GM18867 (cell line): ENCODE measurements around the gene NSL1.

Source experiments
- ATAC-seq: cut with Tn5 transposase; IDR thresholded peaks from one replicate; pipeline ENCODE4 v1.9.1; 2021; ENCODE audit warnings: mild to moderate bottlenecking, moderate library complexity; ENCODE audit not compliant: unreplicated experiment

Gene NSL1

DNA sequence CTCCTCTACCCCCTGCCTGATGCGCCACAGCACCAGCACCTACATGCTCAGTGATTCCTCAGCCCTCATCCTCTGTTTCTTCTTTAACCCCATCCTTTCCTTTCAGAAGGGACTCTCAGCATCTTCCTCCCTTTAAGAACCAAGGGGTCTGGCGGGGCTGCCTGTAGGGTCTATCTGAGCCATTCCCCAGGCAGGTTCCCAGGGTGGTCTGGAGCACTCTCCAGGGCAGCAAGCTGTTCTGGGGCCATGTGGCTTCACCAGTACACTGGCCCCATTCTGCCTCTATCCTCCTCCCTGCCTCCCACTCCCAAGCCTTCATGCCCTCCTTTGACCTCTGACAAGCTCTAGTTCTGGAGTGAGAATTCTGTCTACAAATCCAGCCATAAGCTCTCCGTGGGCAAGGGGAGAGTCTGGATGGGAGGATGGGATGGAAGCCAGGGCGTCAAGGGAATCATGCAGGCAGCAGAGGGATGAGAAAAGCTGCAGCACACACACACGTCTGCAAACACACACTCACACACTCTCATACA lies 102.3 kb downstream of the NSL1 start:
- ATAC-seq, result no peak

DNA sequence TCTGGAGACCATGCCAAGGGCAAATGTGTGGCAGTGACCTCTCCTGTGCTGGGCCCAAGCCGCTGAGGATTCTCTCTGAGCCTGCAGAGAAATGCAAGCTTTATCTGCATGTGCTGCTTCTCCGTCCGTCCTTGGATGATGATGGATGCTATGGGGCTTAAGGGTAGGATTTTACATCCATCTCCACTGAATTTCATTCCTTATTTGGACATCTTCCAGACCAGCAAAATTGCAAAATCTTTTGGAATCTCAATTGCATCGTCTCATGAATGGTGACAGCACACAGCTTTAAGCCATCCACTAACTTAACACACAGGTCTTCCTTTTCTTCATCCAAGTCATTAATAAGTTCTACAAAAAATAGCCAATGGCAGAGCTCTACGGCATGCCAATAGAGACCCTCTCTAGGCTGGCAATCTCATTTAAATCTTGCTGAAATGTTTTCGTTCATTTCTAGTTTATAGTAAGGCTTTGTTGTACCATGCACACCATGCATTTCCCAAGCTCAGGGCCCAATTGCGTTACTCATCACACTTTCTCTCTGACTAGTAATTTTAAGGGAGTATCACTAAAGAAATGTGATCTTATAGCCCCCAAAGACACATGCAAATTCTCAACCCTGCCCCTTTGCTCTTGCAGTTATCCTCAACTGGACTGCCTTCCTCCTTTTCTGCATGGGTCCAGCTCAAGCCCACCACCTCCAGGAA lies 103.1 kb downstream of the NSL1 start:
- no peak for ATAC-seq

DNA sequence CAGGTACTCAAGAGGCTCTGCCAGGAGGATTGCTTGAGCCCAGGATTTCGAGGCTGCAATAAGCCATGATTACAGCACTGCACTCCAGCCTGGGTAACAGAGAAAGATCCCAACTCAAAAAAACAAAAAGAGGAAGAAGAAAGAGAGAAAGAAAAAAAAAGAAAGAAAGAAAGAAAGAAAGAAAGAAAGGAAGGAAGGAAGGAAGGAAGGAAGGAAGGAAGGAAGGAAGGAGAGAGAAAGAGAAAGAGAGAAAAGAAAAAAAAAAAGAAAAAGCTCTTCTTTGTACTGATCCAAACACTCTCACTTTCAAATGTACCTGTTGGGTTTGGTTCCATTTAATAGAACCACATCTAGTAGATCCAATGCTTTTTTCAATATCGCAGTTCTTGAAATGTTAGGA lies 103.8 kb downstream of the NSL1 start:
- ATAC-seq, result no peak

DNA sequence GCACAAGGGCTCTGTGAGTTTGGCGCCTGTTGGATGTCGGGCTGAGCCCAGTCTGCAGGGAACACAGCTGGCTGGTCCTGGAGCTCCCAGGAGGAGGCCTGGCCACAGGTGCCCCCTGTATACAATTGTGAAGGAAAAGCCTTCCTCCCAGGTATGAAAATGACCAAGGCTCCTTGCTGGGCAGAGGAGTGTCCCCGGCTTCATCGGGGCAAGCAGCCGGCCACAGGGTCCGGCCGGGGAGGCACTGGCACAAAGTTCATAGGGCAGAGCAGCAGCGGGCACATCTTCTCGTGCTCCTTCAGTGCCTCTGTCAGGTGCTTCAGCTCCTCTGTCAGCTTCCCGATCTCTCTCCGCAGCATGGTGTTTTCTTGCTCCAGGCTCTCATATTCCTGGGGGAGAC lies 105.0 kb downstream of the NSL1 start:
- no peak for ATAC-seq

DNA sequence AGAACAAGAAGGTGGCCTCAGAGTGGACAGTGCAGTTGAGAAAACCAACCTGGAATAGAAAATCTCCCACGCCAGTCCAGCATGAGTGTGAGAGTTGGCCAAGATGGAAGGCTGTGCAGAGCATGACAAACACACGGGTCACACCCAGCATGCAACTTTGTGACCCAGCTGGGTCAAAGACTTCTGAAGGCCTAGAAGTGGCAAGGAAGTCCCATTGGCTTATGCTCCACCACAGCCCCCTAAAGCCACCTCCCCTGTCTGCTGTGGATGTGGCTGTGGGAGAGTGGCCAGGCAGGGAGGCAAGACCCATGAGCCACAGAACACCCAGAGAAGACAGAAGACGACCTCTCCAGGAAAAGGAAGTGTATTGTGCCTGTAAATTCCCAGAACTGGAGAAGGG lies 105.5 kb downstream of the NSL1 start:
- no peak for ATAC-seq

DNA sequence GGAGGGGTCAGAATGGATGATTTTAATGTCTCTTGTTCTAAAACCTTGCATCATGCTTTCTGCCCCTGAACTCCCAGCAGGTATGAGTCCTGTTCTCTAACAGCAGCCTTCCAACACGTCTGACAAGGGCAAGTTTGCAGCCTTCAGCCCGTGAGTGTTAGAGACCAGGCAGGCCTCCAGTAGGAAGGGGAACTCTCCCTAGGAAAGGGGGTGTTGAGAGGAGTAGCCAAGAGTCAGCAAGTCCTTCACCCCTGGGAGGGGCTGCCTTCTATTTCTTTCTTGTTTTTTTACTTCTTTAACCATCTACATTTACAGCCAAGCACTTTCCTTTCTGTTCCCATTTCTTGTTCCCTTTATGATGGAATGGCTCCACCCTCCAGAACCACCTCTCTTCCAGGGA lies 106.1 kb downstream of the NSL1 start:
- no peak for ATAC-seq

DNA sequence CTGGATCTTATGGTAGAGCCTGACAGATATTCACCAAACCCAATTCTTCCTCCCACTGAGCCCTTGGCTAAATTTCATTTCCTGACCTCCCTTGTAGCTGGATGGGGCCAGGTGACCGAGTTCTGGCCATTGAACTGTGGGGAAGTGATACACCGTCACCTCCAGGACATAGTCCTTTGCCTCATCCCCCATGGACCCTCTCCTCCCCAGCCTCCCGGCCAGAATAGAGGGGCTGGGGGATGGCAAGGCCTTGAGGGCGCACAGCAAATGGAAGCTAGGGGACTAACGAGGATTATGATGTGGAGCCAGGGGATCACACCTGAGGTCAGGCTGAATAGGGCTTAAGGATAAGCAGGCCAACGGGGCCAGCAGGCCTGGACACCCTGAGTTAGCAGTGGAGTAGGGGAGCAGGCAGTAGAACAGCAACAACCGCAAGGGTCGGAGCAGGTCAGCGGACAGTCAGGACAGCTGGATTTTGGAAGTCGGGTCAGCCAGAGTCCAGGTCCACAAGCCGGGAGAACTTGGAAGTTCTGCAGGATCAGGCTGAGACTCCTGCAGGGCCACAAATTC lies 107.0 kb downstream of the NSL1 start:
- no peak for ATAC-seq

DNA sequence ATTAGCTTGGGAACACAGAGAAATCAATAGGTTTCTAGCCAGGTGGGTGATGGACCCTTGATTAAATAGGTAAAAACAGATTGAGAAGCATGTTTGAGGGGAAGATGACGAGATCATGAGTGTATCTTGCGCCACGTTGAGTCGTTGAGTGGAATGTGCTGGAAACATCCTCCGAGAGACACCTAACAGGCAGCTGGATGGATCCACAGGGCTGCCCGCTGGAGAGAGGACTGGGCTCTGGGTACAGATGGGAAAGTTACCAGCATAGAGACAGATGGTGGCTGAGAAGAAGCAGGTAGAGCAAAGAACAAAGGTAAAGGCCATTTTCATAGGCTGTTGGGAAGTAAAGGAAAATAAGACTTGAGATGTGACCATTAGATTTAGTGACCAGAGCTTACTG lies 107.5 kb downstream of the NSL1 start:
- ATAC-seq, result no peak

DNA sequence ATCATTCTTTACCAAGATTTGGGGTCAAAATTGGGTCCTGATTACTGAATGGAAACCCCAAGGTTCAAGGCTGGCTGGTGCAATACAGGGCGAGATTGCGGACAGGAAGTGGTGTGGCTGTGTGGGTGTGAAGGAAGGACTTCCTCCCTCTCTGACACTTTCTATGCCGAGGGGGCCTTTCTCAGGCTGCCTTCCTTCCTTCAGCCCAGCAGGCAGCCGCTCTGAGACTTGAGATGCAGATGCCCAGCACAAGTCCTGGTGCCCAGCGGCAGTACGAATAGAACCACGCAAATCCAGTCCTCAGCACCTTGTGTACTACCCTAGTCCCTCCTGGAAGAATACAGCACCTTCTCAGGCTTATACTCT lies 108.2 kb downstream of the NSL1 start:
- peak; percentile 87 for ATAC-seq

DNA sequence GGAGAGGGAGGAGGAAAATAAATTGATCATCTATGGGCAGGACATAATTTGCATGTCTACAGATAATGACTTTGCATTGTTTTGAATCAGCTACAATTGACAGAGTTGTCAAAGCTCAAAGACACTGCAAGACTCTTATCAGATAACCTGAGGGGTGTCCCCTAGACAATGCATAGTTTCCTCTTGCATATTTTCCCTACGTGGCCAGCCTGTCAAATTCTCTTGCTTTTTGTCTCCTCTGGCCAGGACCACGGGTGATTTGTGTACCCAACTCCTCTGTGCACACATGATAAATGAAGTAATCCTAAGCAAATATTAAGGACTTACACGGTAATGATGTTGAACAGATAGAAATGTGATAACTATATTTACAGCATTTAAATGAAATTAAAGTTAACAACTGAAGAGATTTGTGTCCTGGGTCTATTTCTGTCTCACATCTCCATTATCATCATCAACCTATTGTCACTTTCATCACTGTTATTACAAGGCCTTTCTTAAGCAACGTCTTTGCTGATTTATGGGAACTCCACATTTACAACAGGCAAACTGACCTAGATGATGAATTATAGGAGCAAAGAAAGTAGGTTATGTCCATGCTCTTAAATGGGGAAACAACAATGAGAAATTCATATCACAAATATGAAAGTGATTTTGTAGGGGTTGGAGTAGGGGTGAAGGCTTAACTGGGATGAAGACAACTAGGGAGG lies 110.7 kb downstream of the NSL1 start:
- no peak for ATAC-seq

DNA sequence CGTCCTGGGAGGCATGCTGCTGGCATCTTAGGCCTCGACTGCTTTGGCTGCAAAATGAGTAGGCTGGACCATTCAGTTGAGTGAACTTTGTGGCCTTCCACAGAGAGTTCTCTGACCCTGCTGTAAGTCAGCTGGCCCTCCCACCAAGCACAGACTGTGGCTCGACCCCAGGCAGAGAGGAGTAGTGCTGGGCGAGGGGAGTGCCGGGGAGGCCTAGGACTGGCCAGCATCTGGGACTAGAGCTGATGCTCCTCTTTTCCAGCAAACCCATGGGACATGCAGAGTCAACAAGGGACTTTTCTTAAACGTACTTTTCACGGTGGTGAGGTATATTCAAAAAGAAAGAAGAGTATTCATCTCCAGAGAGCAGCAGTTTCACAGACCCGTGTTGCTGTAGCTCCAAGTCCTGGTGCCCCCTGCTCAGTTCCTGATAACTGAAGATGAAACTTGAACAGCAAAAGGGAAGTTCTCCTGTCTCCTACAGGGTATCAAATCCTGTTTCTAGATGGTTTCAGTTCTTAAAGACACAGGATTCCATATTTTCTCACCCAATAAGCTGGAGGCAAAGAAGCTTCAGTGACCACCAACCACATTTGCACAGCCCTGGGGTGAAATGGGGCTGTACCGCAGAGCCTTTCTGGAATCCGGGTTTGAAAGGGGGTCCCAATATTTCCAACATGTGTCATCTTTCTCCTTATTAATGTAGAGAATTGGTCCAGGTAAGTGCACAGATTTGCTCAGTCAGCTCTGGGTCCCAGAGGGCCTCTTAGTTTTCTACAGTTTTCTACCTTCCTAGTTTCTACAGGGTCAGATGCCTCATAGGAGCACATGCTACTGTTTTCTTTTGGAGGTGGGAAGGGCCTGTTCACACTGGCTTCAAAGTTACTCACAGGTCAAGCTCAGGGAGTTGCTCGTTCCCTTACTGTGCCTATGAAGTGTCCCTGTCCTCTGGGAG lies 112.8 kb downstream of the NSL1 start:
- peak; percentile 55 for ATAC-seq

DNA sequence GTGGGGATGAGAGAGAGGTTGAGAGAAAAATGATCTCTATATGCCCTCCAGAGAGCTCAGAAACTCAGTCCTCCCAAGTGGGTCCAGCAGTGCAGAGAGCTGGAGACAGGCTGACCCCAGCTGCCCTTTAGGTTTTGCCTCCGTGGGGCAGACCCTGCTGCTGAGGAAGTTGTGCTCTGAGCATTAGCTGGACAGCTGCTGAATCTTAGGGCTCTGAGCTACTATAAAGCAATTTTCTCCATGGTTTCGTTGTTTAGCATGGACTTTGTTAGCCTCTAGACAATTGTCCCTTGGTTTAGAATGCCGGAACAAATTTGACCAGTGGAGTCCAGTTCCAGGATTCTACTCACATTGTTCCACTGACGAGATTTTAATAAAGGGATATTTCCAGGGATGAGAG lies 114.0 kb downstream of the NSL1 start:
- ATAC-seq, result no peak

DNA sequence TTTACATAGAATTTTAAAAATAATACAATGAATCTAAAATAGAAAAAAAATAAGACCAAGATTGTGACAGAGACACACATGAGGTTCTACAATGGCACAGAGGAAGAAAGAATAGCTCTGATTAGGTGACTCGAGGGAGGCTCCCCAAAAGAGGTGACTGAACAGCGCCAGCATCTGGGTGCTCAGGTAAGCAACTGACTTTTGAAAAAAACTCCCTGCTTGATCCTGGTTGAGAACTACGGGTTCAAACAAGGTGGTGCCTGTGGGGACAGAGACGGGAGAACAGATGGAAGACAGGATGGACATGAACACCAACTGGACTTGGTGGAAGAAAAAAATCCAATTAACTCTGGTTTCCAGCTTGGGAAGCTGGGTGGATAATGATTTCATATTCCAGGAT lies 114.4 kb downstream of the NSL1 start:
- no peak for ATAC-seq
